GM12878 (cell line): ENCODE data around the gene PPP2R5C. TPM values are rescaled to one million over a fixed set of nuclear protein-coding genes. Genes with fewer than 3 reads are reported as not detected.

ENCODE experiments used
- BHLHE40 ChIP-seq, 2 experiments: fragments of 450-650 bp in 1 of 2; IDR thresholded peaks; 2 replicates each; pipeline ENCODE4 v1.6.1; 2011 to 2017; ENCODE audit warnings: low read depth in 2 of 2, borderline replicate concordance in 1 of 2, improper control_type of control experiment in 1 of 2, low read length in 1 of 2, mild to moderate bottlenecking in 1 of 2
- BRCA1 ChIP-seq: IDR thresholded peaks from 2 replicates; pipeline ENCODE4 v1.6.1; 2011; ENCODE audit warnings: low read depth, low read length, improper control_type of control experiment
- CREB1 ChIP-seq: IDR thresholded peaks from 2 replicates; pipeline ENCODE4 v1.6.1; 2012; ENCODE audit warnings: low read depth, mild to moderate bottlenecking, inconsistent platforms
- FOXK2 ChIP-seq: fragments of 450-650 bp; IDR thresholded peaks from 2 replicates; pipeline ENCODE4 v1.6.1; 2017; ENCODE audit warnings: mild to moderate bottlenecking, moderate library complexity
- GATAD2B ChIP-seq: fragments of 450-650 bp; conservative IDR thresholded peaks from 2 replicates; pipeline ENCODE4 v1.6.1; 2017; ENCODE audit warnings: low read depth, mild to moderate bottlenecking, moderate library complexity
- HDGF ChIP-seq: fragments of 450-650 bp; IDR thresholded peaks from 2 replicates; pipeline ENCODE4 v1.6.1; 2016; ENCODE audit warnings: antibody characterized with exemption
- MTA2 ChIP-seq: fragments of 450-650 bp; IDR thresholded peaks from 2 replicates; pipeline ENCODE4 v1.6.1; 2016; ENCODE audit warnings: low read depth, mild to moderate bottlenecking, moderate library complexity
- PAX8 ChIP-seq: fragments of 450-650 bp; IDR thresholded peaks from 2 replicates; pipeline ENCODE4 v1.6.1; 2017; ENCODE audit warnings: mild to moderate bottlenecking, moderate library complexity
- POLR2A ChIP-seq: IDR thresholded peaks from 2 replicates; pipeline ENCODE4 v1.6.1; 2011; ENCODE audit warnings: low read depth, mild to moderate bottlenecking, low read length
- POLR2AphosphoS5 ChIP-seq: IDR thresholded peaks from 2 replicates; pipeline ENCODE4 v1.6.1; 2011; ENCODE audit warnings: mild to moderate bottlenecking, low read length, inconsistent platforms
- SPI1 ChIP-seq: IDR thresholded peaks from 2 replicates; pipeline ENCODE4 v1.6.1; 2011; ENCODE audit warnings: low read depth, mild to moderate bottlenecking, low read length, moderate library complexity, borderline replicate concordance; ENCODE audit not compliant: insufficient read depth
- SREBF1 ChIP-seq: IDR thresholded peaks from 2 replicates; pipeline ENCODE4 v1.6.1; 2012; ENCODE audit warnings: mild to moderate bottlenecking, low read length
- SUPT20H ChIP-seq: IDR thresholded peaks from 2 replicates; pipeline ENCODE4 v1.6.1; 2011; ENCODE audit warnings: low read depth, mild to moderate bottlenecking, low read length, moderate library complexity, borderline replicate concordance; ENCODE audit not compliant: control insufficient read depth
- YBX1 ChIP-seq: fragments of 450-650 bp; IDR thresholded peaks from 2 replicates; pipeline ENCODE4 v1.6.1; 2016; ENCODE audit warnings: antibody characterized with exemption
- polyA plus RNA-seq, 11 experiments: library from polyadenylated mRNA; depleted of rRNA in 4 of 11; unstranded in 6 of 11; stranded (reverse) in 5 of 11; fragments of >200 nt; fragmentation: Nextera tagmentation in 4 of 11; fragmentation: Illumina TruSeq in 1 of 11; extraction: Ambion mirVana in 4 of 11; extraction: Trizol in 1 of 11; gene quantifications; 1 replicate in 1 of 11; 2 replicates in 10 of 11; pipeline versions ENCODE4 v1.2.1 to v1.2.3, GENCODE V29; 2011 to 2016; ENCODE audit warnings: inconsistent platforms in 2 of 11, missing spikeins in 2 of 11, low read depth in 1 of 11
- total RNA-seq, 4 experiments: library from RNA; depleted of rRNA in 3 of 4; stranded (reverse); fragments of >200 nt in 3 of 4; fragmentation: Illumina TruSeq in 1 of 4; extraction: Trizol in 1 of 4; gene quantifications; 2 replicates each; pipeline versions ENCODE4 v1.2.1 to v1.2.3, GENCODE V29; 2013 to 2021
- TF ChIP-seq, protein P1 (sequence below): fragments of 450-650 bp; IDR thresholded peaks from 2 replicates; pipeline ENCODE4 v1.6.1; 2017; ENCODE audit warnings: mild to moderate bottlenecking, moderate library complexity
- TF ChIP-seq, protein P2 (sequence below): fragments of 450-650 bp; IDR thresholded peaks from 2 replicates; pipeline ENCODE4 v1.6.1; 2016; ENCODE audit warnings: mild to moderate bottlenecking
- TF ChIP-seq, protein P3 (sequence below): IDR thresholded peaks from 2 replicates; pipeline ENCODE4 v1.6.1; 2012; ENCODE audit warnings: low read length, inconsistent platforms

Gene PPP2R5C
- total and polyA plus RNA-seq, 10 of the 15 experiments (the other 5 are each of a cell fraction or from before 2014, with no cell fraction given) = 106 to 199 (median 144) TPM

DNA sequence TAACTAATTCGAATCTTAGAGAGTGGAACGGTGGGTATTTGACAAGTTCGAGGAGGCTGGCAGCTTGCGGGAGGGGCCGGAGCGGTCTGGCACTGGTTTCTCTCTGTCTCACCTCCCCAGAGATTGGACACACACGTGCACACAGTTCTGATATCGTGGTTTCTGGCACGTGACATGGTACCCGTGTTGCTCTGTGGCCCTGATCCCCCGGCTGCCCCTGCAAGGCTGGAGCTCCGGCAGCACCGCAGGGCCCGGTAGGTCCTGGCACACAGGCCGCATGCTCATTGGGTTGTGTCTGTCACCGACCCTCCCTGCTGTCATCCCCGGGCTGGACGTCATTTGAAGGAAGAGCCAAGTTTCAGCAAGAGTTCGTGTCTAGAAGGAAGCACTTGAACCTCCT lies 82.7 kb downstream of the PPP2R5C start (continued):
- TF ChIP-seq, protein P1, sequence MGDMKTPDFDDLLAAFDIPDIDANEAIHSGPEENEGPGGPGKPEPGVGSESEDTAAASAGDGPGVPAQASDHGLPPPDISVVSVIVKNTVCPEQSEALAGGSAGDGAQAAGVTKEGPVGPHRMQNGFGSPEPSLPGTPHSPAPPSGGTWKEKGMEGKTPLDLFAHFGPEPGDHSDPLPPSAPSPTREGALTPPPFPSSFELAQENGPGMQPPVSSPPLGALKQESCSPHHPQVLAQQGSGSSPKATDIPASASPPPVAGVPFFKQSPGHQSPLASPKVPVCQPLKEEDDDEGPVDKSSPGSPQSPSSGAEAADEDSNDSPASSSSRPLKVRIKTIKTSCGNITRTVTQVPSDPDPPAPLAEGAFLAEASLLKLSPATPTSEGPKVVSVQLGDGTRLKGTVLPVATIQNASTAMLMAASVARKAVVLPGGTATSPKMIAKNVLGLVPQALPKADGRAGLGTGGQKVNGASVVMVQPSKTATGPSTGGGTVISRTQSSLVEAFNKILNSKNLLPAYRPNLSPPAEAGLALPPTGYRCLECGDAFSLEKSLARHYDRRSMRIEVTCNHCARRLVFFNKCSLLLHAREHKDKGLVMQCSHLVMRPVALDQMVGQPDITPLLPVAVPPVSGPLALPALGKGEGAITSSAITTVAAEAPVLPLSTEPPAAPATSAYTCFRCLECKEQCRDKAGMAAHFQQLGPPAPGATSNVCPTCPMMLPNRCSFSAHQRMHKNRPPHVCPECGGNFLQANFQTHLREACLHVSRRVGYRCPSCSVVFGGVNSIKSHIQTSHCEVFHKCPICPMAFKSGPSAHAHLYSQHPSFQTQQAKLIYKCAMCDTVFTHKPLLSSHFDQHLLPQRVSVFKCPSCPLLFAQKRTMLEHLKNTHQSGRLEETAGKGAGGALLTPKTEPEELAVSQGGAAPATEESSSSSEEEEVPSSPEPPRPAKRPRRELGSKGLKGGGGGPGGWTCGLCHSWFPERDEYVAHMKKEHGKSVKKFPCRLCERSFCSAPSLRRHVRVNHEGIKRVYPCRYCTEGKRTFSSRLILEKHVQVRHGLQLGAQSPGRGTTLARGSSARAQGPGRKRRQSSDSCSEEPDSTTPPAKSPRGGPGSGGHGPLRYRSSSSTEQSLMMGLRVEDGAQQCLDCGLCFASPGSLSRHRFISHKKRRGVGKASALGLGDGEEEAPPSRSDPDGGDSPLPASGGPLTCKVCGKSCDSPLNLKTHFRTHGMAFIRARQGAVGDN = no peak
- peak; percentile 65 to 89 for TF ChIP-seq BHLHE40 (IDR thresholded peaks at IDR 0.05; ENCODE audit: borderline replicate concordance in 1 of 2, low read depth in 2 of 2, low read length in 1 of 2)
- TF ChIP-seq, protein P2, sequence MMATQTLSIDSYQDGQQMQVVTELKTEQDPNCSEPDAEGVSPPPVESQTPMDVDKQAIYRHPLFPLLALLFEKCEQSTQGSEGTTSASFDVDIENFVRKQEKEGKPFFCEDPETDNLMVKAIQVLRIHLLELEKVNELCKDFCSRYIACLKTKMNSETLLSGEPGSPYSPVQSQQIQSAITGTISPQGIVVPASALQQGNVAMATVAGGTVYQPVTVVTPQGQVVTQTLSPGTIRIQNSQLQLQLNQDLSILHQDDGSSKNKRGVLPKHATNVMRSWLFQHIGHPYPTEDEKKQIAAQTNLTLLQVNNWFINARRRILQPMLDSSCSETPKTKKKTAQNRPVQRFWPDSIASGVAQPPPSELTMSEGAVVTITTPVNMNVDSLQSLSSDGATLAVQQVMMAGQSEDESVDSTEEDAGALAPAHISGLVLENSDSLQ = no peak
- no peak for TF ChIP-seq MTA2
- TF ChIP-seq SUPT20H = no peak
- TF ChIP-seq GATAD2B = no peak
- TF ChIP-seq, protein P3, sequence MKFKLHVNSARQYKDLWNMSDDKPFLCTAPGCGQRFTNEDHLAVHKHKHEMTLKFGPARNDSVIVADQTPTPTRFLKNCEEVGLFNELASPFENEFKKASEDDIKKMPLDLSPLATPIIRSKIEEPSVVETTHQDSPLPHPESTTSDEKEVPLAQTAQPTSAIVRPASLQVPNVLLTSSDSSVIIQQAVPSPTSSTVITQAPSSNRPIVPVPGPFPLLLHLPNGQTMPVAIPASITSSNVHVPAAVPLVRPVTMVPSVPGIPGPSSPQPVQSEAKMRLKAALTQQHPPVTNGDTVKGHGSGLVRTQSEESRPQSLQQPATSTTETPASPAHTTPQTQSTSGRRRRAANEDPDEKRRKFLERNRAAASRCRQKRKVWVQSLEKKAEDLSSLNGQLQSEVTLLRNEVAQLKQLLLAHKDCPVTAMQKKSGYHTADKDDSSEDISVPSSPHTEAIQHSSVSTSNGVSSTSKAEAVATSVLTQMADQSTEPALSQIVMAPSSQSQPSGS = no peak
- TF ChIP-seq FOXK2 = no peak
- TF ChIP-seq PAX8 = no peak
- TF ChIP-seq BRCA1 = no peak
- TF ChIP-seq SPI1 = no peak
- 0 out of 2 replicates have a peak, but pooled peaks have one; percentile 40 for TF ChIP-seq POLR2A
- TF ChIP-seq SREBF1 = no peak
- TF ChIP-seq CREB1 = no peak
- no peak for TF ChIP-seq POLR2AphosphoS5
- 0 out of 2 replicates have a peak, but pooled peaks have one; percentile 9 for TF ChIP-seq HDGF
- TF ChIP-seq YBX1 = no peak
- TF ChIP-seq, all 136 proteins: peak for 4
